Measurements from ENCODE around the gene ARPC2.
A peak's percentile ranks its signal among the peaks of the same experiment; 100 is the strongest.

DNA sequence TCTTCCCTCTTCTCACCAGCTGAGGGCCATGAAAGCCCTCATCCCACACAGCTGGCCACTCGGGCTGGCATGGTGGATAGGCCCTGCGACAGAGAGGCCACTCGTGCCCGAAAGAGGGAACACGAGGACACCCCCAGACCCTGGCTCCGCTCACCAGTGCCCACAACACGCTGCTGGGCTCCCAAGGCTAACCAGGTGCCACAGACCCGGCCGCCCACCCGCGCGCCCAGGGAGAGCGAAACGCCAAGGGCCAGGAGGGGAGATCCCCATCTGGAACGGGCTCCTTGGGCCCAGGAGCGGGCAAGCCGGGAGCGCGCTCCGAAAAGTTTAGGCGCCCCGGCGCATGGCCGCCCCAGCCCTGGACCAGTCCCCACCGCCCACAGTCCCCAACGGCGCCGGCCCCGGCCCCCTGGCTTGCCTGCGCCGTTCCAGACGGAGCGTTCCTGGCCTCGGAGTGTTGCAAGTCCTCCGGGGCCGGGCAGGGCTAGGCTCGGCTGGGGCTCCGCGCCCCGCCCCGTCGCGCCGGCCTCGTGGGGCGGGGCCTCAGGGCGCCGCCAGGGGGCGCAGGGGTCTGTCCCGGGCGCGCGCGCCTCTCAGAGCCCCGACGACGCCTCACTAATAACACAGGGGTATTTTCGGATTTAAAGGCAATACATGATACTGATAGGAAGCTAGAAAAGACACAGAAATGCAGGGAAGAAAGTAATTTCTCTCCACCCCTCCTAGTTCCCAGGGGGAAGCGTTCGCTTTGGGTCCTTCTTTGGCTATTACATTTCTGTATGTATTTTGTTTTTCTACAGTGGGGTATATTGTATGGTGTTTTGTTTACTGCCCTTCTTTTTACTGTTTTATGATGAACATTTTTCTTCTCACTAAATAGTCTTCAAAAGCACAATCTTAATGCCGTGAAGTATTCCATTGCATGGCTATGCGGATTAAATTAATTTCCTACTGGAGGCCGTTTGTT lies 75.3 kb downstream of the ARPC2 start, which contains the start of gene TMBIM1:
- TF ChIP-seq, protein P1, sequence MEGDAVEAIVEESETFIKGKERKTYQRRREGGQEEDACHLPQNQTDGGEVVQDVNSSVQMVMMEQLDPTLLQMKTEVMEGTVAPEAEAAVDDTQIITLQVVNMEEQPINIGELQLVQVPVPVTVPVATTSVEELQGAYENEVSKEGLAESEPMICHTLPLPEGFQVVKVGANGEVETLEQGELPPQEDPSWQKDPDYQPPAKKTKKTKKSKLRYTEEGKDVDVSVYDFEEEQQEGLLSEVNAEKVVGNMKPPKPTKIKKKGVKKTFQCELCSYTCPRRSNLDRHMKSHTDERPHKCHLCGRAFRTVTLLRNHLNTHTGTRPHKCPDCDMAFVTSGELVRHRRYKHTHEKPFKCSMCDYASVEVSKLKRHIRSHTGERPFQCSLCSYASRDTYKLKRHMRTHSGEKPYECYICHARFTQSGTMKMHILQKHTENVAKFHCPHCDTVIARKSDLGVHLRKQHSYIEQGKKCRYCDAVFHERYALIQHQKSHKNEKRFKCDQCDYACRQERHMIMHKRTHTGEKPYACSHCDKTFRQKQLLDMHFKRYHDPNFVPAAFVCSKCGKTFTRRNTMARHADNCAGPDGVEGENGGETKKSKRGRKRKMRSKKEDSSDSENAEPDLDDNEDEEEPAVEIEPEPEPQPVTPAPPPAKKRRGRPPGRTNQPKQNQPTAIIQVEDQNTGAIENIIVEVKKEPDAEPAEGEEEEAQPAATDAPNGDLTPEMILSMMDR (IDR thresholded peaks at IDR 0.05 in 2 of 3, conservative IDR thresholded peaks at IDR 0.05 in 1 of 3; ENCODE audit: borderline replicate concordance in 1 of 3, insufficient read depth in 1 of 3, low read depth in 2 of 3, low read length in 2 of 3): peak in 2 of 3 experiments; percentile 63 to 79; a peak in 4 of 6 replicates
- peak; percentile 50 for TF ChIP-seq POLR2A (IDR thresholded peaks at IDR 0.05; ENCODE audit: borderline replicate concordance, extremely low read depth, insufficient read depth, insufficient read length)
- no peak for TF ChIP-seq SIN3A (IDR thresholded peaks at IDR 0.05; ENCODE audit: low read depth)
- TF ChIP-seq RAD21 (IDR thresholded peaks at IDR 0.05; ENCODE audit: low read depth): no peak
- TF ChIP-seq POLR2AphosphoS5 (IDR thresholded peaks at IDR 0.05; ENCODE audit: low read depth, low read length): peak; percentile 90
- no peak for TF ChIP-seq EGR1 (IDR thresholded peaks at IDR 0.05; ENCODE audit: low read depth)
- TF ChIP-seq EZH2phosphoT487 (IDR thresholded peaks at IDR 0.05; ENCODE audit: borderline replicate concordance): no peak
- no peak for TF ChIP-seq CBX3 (IDR thresholded peaks at IDR 0.05; ENCODE audit: low read depth)
- TF ChIP-seq, protein P2, sequence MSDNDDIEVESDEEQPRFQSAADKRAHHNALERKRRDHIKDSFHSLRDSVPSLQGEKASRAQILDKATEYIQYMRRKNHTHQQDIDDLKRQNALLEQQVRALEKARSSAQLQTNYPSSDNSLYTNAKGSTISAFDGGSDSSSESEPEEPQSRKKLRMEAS (IDR thresholded peaks at IDR 0.05): no peak

Data from HCT116 (cell line).